ENCODE results near the gene REXO2.

- TF ChIP-seq CTCF (conservative IDR thresholded peaks at IDR 0.05; ENCODE audit: low read depth, low read length), result no peak
- no peak for TF ChIP-seq BHLHE40 (IDR thresholded peaks at IDR 0.05; ENCODE audit: low read depth, low read length)
- no peak for TF ChIP-seq POLR2A (IDR thresholded peaks at IDR 0.05; ENCODE audit: low read depth, low read length)
- no peak for TF ChIP-seq MAZ (IDR thresholded peaks at IDR 0.05; ENCODE audit: borderline replicate concordance, low read depth, low read length)
- peak; percentile 27; the same call in 1 of the 2 replicates for TF ChIP-seq CEBPB (IDR thresholded peaks at IDR 0.05; ENCODE audit: low read depth, low read length)
- no peak for TF ChIP-seq NFE2L2 (IDR thresholded peaks at IDR 0.05; ENCODE audit: low read depth, low read length)
Observed at GRCh38 chr11:114399490-114400215, 39.6 kb upstream of the REXO2 start.
